HG02571 (cell line): ENCODE results near the gene UNC93A.

ENCODE experiments used
- ATAC-seq: cut with Tn5 transposase; IDR thresholded peaks from one replicate; pipeline ENCODE4 v1.9.1; 2021; ENCODE audit warnings: mild to moderate bottlenecking, moderate library complexity; ENCODE audit not compliant: unreplicated experiment

Gene UNC93A

DNA sequence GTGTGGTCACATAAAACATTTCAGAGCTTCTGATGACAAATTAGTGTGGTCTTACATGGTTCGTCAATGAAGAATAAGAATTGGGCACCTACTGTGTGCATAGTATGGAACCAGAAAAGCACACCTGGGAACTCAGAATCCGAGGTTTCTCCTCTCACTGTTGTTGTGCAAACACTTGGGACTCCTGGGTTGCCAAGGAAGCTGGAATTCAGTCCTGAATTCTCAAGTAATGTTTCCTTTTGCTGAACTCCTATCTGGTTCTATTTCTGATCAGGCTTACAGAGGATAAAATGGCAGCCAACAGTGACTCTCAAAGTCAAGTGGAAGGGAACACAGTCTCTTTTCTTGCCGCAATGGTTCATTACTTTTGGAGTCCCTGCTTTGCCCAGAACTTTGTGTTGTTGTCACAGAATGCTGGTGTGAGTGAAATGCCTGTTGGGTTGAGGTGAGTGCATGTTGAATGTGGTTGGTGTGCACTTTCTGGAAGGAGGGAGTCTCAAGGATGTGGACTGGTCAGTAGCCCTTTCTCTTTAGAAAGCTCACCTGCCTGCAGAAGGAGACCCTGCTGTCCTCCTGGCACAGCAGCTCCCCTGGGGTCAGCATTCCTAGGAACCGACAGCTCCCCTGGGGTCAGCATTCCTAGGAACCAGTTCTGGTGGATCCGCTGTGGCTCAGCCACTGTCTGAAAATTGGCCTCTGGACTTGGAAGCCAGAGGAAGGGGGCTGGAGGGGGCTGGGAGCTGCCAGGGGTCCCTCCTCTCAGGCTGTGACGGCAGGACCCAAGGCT, 1.4 kb downstream of the UNC93A start:
- no peak for ATAC-seq

GRCh38 chr6:167293088-167293589, 2.0 kb downstream of the UNC93A start:
- ATAC-seq = no peak

DNA sequence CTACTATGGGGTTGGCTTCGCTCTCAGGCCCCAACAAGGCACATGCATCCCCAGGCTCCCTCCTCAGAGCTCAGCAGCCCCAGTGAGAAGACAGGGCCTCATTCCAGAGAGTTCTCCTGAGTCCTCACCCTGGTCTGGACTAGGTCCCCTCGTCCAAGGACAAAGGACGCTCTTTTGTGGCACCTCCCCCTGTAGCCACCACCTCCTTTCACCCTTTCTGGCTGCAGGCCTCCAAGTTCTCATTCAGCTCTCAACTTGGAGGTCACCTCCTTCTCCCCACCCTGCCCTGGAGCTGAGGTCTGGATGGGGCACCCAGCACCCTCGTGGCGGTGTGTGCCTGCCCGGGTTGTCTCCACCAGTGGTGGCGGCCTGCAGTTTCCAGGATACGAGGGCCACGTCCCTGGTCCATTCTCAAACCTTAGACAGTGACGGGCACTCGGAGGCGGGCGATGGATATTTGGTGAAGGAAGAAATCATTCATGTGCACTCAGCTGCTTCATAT, 2.5 kb downstream of the UNC93A start:
- no peak for ATAC-seq

- no peak for ATAC-seq
These were observed 3.1 kb downstream of the UNC93A start for GRCh38 chr6:167294241-167294640.

DNA sequence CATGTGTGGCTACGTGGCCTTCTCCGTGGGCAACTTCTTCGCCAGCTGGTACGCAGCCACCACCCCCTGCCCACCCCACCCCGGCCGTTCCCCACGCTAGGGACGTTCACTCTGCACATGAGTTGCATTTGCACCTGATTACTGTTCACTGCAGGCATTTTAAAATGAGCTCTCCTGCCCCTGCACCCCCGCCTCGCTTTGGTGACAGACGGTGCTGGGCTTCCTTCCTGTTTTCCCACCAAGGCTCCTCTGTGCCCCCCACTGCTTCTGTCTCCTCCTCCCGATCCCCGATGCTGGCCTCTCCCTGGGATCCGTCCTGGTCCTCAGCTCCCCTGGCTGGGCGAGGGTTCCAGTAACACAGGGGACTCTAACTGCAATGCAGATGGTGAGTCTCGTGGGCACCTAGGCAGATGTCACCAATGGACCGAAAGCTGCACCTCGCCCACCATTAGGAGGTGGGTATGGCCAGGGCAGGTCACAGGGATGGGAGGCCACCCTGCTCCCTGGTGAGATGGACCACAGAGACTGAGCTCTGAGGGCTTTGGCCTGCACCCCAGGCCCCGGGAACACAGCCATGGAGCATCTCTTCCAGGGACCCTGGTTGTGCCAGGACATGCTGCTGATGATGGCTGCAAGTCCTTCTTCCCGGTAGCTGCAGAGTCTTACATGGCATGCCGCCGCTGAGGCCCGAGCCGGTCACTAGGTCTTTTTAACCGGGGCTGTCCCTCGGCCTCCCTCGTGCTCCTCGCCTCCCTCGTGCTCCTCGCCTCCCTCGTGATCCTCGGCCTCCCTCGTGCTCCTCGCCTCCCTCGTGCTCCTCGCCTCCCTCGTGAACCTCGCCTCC, 3.8 kb downstream of the UNC93A start:
- no peak for ATAC-seq

GRCh38 chr6:167295495-167296292, 4.6 kb downstream of the UNC93A start:
- ATAC-seq = no peak

DNA sequence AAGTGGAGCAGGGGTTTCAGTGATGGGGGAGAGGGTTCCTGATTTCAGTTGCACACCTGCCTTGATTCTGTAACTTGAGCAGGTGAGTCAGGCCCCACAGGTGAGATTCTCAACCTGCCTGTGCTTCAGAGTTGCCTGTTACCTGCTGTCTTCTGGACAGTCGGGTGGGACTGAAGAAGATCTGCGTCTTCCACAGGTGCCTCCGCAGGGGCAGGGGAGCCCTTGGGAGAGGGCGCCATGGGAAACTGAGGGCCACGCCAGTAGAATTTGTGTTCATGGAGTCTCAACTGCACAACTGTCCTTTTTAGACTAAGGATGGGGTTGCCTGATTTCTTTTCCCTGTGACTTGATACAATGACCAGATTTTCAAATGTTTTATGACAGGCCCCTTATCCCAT, 5.2 kb downstream of the UNC93A start:
- no peak for ATAC-seq

GRCh38 chr6:167296902-167297301, 5.8 kb downstream of the UNC93A start:
- ATAC-seq = no peak

DNA sequence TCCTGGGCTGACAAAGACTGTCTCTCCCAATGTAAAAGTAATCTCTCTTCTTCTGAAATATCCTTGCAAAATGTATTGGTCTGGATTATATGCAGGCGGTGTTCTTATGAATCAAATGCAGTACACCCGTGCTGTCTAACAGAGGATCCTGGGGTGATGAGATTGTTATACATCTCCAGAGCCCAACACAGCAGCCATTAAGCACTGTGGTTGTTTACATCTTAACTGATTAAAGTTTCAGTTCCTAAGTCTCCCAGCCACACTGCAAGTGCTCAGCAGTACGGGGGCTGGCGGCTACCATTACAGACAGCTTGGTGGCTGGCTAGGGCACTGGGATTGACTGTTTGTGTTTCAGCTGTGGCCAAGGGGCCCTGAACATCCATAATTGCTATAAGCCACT, 7.0 kb downstream of the UNC93A start:
- ATAC-seq = no peak

DNA sequence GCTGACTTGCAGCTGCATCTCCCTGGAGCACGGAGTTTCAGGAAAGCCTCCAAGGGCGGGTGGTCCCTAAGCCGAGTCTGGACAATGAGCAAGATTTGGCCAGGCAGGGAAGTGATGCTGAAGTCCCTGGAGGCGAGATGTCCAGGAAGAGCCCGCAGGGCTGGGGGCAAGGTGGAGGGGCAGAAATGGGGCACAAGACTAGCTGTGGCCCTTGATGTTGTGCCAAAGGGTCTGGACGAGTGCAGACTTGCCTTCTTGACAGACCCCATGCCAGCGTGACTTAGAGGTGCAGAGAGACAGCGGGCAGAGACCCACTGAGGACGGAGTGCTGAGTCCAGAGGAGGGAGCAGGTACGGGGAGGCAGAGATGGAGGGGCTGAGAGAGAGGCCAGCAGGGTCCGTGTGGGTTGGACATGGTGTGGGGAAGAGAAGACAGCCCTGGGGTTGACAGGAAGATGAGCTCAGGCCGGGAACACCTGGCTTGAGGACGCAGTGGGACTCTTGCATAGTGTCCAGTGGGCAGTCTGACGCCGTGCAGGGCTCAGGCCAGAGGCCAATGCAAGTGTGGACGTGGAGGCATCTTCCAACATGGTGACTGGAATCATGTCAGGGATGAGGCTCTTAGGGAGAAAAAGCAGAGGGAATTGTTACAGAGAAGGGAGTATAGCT, 8.7 kb downstream of the UNC93A start:
- ATAC-seq = no peak

DNA sequence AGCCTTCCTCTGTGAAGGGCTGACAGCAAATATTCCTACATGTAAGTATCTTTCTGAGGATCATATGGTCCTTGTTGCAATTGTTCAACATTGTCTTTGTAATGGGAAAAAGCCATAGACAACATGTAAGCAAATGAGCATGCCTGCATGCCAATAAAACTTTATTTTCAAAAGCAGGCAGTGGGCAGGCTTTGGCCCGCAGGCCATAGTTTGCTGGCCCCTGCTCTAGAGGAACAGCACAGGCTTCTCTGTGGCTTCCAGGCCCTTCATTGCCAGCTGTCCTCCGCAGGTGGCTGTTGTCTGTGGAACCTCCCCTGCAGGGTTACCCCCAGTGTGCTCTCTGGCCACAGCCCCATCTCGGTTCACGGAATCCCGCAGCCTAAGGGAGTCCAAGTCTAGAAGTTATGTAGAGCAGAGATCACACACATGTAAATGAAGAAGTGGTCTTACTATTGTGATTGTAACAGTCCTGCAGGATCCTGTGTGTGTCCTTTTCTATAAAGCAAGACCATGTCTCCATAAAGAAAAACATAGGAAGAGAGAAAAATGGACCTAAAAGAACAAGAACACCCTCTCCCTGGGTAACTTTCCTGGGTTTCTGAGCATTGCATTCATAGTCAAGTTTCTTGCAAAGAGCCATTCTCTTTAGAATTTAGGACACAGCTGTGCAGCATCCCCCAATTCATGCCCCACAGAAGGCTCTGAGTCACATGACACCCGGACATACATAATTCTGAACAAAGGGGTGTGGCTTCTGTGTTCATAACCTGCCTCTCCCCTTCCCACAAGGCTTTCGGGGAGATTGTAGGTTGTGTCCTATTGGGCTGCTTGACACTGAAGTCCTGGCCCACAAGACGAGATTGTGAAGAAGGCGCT, 10.0 kb downstream of the UNC93A start:
- no peak for ATAC-seq

DNA sequence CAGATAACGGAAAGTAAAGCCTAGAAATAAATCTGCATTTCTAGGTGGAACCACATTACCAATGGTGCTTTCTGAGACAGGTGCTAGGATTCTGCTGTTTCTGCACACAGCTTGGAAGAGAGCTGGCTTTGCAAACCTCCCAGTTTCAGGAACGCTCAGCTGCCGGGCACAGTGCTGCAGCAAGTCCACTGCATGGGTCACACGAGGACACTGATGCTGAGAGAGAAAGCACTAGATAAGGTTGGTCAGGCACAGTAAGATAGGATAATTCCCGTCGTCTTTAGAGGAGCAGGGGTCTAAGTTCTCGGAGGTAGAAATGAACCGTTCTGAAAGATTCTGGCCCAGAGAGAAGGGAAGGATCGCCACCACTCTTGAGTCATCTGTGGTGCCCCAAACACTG, 11.0 kb downstream of the UNC93A start:
- ATAC-seq = no peak

DNA sequence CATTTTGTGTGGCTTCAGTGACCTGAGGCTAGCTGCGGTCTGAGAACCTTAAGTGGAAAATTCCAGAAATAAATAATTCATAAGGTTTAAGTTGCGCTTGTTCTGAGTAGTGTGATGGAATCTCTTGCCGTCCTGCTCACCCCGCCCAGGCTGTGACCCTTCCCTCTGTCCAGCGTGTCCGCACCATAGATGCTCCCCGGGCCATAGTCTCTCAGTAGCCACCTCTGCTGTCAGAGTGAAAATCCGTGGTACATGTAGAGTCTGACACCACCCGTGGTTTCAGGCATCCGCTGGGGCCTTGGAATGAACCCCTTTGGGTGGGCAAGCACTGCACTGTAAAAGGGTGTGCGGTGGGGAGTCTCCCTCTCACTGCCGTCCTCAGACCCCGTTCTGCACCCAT, 11.7 kb downstream of the UNC93A start:
- no peak for ATAC-seq

DNA sequence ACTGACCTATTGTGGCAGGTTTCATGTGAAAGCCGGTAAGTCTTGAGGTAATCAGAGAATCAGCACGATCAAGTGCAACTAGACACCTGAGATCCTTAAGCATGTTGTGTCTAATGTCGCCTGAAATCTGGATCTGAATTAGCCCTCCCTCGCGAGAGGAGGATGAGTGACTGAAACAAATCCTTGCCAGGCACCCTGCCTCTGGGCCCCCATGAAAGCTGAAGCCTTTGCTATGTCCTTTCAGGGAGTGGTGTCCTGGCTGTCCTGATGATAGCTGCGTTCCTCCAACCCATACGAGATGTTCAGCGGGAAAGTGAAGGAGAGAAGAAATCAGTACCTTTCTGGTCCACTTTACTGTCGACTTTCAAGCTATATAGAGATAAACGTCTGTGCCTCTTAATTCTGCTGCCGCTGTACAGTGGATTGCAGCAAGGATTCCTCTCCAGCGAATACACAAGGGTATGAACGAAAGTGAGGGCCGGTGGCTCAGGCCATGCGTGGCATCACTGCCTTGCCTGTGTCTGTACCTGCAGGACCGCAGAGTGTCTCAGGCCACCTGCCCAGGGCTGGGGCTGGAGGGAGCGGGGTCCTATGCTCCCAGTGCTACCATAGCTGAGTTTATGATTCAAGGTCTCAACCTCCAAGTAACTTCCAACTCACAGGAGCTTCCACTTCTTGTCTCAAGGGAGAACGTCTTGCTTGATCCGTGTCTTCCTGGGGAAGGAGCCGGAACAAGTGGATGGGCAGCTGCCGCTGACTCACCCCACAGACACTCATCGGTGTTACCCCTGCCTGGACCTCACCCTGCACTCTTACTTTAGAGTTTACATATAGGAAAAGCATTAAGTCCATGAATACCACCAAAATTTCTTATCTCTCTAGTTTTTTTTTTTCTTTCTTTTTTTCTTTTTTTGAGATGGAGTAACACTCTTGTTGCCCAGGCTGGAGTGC, 12.8 kb downstream of the UNC93A start:
- ATAC-seq = no peak

GRCh38 chr6:167304912-167305311, 13.8 kb downstream of the UNC93A start:
- no peak for ATAC-seq

- ATAC-seq = no peak
These were observed 14.7 kb downstream of the UNC93A start for GRCh38 chr6:167305796-167306195.

DNA sequence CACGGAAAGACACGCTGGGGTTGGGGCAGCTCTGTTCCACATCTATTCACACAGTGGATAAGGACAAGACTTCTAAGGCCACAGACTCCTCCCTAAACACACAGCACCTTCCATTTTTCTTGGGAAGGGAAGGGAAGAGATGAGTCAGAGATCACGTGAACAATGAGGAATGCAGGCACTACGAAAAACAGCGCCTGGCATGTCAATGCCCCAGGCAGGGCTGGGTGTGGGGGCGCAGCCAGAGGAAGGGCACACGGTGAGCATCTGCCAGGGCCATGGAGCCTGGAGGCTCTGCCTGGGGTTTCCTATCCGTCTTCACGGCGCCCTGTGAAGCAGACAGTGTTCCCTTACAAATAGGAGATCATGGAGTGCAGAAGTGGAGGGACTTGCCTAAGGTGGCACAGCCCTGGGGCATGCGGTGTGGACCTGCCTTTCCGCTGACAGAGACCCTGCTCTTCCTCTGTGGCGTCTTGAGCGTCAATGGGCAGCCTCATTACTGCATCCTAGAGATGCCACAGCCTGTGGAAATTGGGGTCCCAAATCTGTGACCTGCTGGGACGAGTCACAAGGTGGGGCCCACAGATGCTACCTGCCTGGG, 15.4 kb downstream of the UNC93A start:
- ATAC-seq = no peak

GRCh38 chr6:167307342-167307955, 16.3 kb downstream of the UNC93A start:
- no peak for ATAC-seq
